Psoas muscle (tissue), 8 donors: Measurements from ENCODE around the gene WNT3A. TPM values are rescaled to one million over a fixed set of nuclear protein-coding genes. Genes with fewer than 3 reads are reported as not detected.
A peak's percentile ranks its signal among the peaks of the same experiment; 100 is the strongest.

Experiments used
- ATAC-seq, 4 donors: fragments of 200-7000 bp; cut with Tn5 transposase; one replicate each; pipeline ENCODE4 v1.9.1; 2020; ENCODE audit warnings: moderate library complexity in 3 of 4, mild to moderate bottlenecking in 2 of 4
- DNase-seq, 2 donors: peaks; one replicate each; pipeline ENCODE4 v3.0.0-alpha.2; 2020
- H3K27ac ChIP-seq: fragments of 200-600 bp; one replicate; pipeline ENCODE4 v1.8.0; 2022
- H3K27me3 ChIP-seq, 3 donors: fragments of 200-600 bp in 1 of 3; one replicate each; pipeline versions ENCODE4 v1.6.1 to v1.8.0; 2013 to 2022; ENCODE audit warnings: low read length in 2 of 3, mild to moderate bottlenecking in 2 of 3, moderate library complexity in 1 of 3; ENCODE audit not compliant: insufficient read depth in 3 of 3
- H3K36me3 ChIP-seq, 2 donors: fragments of 200-600 bp in 1 of 2; one replicate each; pipeline versions ENCODE4 v1.6.1 to v1.8.0; 2013 to 2022; ENCODE audit warnings: low read depth in 1 of 2, mild to moderate bottlenecking in 1 of 2, moderate library complexity in 1 of 2; ENCODE audit not compliant: insufficient read depth in 1 of 2
- H3K4me1 ChIP-seq: fragments of 200-600 bp; one replicate; pipeline ENCODE4 v1.8.0; 2022
- H3K4me3 ChIP-seq: fragments of 200-600 bp; one replicate; pipeline ENCODE4 v1.8.0; 2022; ENCODE audit warnings: mild to moderate bottlenecking
- H3K9me3 ChIP-seq: fragments of 200-600 bp; one replicate; pipeline ENCODE4 v1.8.0; 2022
- WGBS, 3 donors: extraction: QIAGEN DNeasy Blood & Tissue Kit; methylation state at CpG; one replicate each; pipeline versions ENCODE4 v1.1.6 to v1.1.7; 2013; 5-methylcytosine and 5-hydroxymethylcytosine counted together
- intact Hi-C, 2 donors: fragments of 100-400 bp; cut with DNase I; formaldehyde crosslinking; loops; one replicate each; pipeline versions ENCODE4 v1.11.0 to v1.14.2; 2022
- polyA plus RNA-seq, 3 donors: library from polyadenylated mRNA; stranded (reverse); fragments of 200-250 nt; gene quantifications; one replicate each; pipeline ENCODE4 v1.2.3, GENCODE V29; 2013
- total RNA-seq, 4 donors: library from RNA; stranded (reverse); fragmentation: NEBNext Ultra II Directional in 2 of 4; extraction: Animal tissue kit (Norgen Biotek cat#: 25700) in 2 of 4; gene quantifications; one replicate each; pipeline versions ENCODE4 v1.2.1 to v1.2.4, GENCODE V29; 2021 to 2023
- TF ChIP-seq, protein P1 (sequence below): fragments of 200-600 bp; IDR thresholded peaks from one replicate; pipeline ENCODE4 v1.8.0; 2022; ENCODE audit warnings: antibody characterized with exemption
- donor health status: healthy with polysubstance abuse.
- donor health status: DM: no; HTN: no; CAD: no; lungs with moderate emphysema.
- donor health status: Bipolar disorder and iron deficiency.
- donor health status: healthy.
- donor health status: DM: yes; HTN: yes; CAD: no.
- donor health status: DM: no; HTN: no; CAD: no.
- donor health status: DM: no; HTN: no; CAD: no.
- donor health status: DM: yes; HTN: yes; CAD: no.

The WNT3A gene
- total and polyA plus RNA-seq, 7 donors = not detected

GRCh38 chr1:228048659-228049298, 42.0 kb downstream of the WNT3A start:
- Histone ChIP-seq H3K27ac (no peak overlapping the region), H3K9me3 (no peaks in the 10 kb centered on the region), H3K27me3 (peaks cover 0 to 23% (median 8%) of the 10 kb centered on the region in 3 donors), H3K4me1 (no peaks in the 10 kb centered on the region), H3K4me3 (no peak overlapping the region), H3K36me3 (no peaks in the 10 kb centered on the region)
- ATAC-seq (no peak), DNase-seq (peak in 1 of 2 donors; percentile 38)
- intact Hi-C loops = no loop called here
- TF ChIP-seq, protein P1, sequence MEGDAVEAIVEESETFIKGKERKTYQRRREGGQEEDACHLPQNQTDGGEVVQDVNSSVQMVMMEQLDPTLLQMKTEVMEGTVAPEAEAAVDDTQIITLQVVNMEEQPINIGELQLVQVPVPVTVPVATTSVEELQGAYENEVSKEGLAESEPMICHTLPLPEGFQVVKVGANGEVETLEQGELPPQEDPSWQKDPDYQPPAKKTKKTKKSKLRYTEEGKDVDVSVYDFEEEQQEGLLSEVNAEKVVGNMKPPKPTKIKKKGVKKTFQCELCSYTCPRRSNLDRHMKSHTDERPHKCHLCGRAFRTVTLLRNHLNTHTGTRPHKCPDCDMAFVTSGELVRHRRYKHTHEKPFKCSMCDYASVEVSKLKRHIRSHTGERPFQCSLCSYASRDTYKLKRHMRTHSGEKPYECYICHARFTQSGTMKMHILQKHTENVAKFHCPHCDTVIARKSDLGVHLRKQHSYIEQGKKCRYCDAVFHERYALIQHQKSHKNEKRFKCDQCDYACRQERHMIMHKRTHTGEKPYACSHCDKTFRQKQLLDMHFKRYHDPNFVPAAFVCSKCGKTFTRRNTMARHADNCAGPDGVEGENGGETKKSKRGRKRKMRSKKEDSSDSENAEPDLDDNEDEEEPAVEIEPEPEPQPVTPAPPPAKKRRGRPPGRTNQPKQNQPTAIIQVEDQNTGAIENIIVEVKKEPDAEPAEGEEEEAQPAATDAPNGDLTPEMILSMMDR = no peak
- WGBS, 3 donors = 68 to 72% (median 68%) methylated on average over 6 of the region's 6 CpGs

GRCh38 chr1:228050571-228051231, 43.9 kb downstream of the WNT3A start:
- Histone ChIP-seq H3K4me3 (no peak overlapping the region), H3K27ac (no peak overlapping the region), H3K4me1 (no peaks in the 10 kb centered on the region), H3K27me3 (peaks cover 0 to 36% (median 8%) of the 10 kb centered on the region in 3 donors), H3K9me3 (no peaks in the 10 kb centered on the region), H3K36me3 (no peaks in the 10 kb centered on the region)
- intact Hi-C loops = no loop called here
- ATAC-seq (no peak), DNase-seq (peak in 1 of 2 donors; percentile 29)
- TF ChIP-seq, protein P1 = no peak
- WGBS, 3 donors = 86 to 92% (median 91%) methylated on average over 30 of the region's 30 CpGs

DNA sequence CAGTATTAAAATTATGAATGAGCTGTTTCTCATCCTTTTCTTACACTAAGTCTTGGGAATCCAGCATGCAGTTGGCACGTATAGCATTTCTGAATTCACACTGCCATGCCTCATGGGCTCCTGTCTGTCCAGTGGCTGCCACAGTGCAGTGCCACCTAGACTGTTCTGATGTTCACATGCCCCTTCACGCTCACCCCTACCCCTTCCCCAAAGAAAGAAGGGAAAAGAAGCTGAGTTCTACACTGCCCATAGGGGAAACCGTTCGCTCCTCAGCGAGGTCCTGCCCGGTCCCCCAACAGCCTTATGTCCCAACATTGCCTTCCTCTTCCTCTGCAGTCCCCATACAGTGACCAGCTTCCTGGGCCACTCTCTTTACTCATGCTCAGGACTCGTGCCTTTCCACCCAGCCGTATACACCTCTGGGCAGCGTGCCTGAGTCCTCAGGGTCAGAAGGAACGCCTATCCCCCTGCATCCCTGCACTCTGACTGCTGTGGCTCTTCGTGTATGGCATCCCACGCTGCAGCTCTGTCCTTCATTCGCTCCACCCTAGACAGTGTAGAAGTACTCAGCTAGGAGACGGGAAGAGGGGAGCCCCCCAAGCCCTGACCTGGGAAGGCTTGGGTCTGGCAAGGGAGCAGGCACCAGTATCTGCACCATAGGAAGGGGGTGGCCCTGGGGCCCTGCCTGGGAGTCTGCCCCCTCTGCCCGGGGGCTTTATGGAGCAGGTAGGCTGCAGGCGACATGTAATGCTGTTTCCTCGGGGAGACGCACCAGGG, 51.6 kb downstream of the WNT3A start:
- intact Hi-C loops = no loop called here
- WGBS, 3 donors = 39 to 50% (median 42%) methylated on average over 17 to 18 of the region's 18 CpGs
- no peaks in the 10 kb centered on the region for H3K9me3 ChIP-seq
- H3K4me3 ChIP-seq = no peak overlapping the region
- H3K27me3 ChIP-seq = peaks cover 0 to 84% (median 36%) of the 10 kb centered on the region in 3 donors
- no peak overlapping the region for H3K27ac ChIP-seq
- peaks cover 6% of the 10 kb centered on the region for H3K4me1 ChIP-seq
- ATAC-seq = no peak
- TF ChIP-seq, protein P1 = no peak
- peak in 1 of 2 donors; percentile 17 for DNase-seq
- H3K36me3 ChIP-seq = no peaks in the 10 kb centered on the region

- intact Hi-C loops = no loop called here
- DNase-seq (peak in 1 of 2 donors; percentile 47), ATAC-seq (peak in 2 of 4 donors; percentile 10 to 28)
- H3K27me3 ChIP-seq = peaks cover 0 to 84% (median 36%) of the 10 kb centered on the region in 3 donors
- H3K9me3 ChIP-seq = no peaks in the 10 kb centered on the region
- H3K27ac ChIP-seq = no peak overlapping the region
- H3K4me1 ChIP-seq = peaks cover 6% of the 10 kb centered on the region
- H3K4me3 ChIP-seq = no peak overlapping the region
- no peaks in the 10 kb centered on the region for H3K36me3 ChIP-seq
- TF ChIP-seq, protein P1 = no peak
- 7 to 11% (median 8%) methylated on average over 61 to 66 of the region's 66 CpGs for whole genome bisulfite sequencing, 3 donors
Measured at GRCh38 chr1:228058949-228059633, 52.3 kb downstream of the WNT3A start.
